ENCODE results near the gene COG2. TPM values are rescaled to one million over a fixed set of nuclear protein-coding genes. Genes with fewer than 3 reads are reported as not detected.

The COG2 gene
- total RNA-seq, 2 donors from 2014 or later = 22.9 to 31.0 TPM

- peaks cover 16 to 31% of the 10 kb centered on the region in 2 donors for H3K4me1 ChIP-seq (ENCODE audit: control insufficient read depth in 1 of 2, low read depth in 2 of 2)
- no peaks in the 10 kb centered on the region for H3K36me3 ChIP-seq
- TF ChIP-seq, protein P1, sequence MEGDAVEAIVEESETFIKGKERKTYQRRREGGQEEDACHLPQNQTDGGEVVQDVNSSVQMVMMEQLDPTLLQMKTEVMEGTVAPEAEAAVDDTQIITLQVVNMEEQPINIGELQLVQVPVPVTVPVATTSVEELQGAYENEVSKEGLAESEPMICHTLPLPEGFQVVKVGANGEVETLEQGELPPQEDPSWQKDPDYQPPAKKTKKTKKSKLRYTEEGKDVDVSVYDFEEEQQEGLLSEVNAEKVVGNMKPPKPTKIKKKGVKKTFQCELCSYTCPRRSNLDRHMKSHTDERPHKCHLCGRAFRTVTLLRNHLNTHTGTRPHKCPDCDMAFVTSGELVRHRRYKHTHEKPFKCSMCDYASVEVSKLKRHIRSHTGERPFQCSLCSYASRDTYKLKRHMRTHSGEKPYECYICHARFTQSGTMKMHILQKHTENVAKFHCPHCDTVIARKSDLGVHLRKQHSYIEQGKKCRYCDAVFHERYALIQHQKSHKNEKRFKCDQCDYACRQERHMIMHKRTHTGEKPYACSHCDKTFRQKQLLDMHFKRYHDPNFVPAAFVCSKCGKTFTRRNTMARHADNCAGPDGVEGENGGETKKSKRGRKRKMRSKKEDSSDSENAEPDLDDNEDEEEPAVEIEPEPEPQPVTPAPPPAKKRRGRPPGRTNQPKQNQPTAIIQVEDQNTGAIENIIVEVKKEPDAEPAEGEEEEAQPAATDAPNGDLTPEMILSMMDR (IDR thresholded peaks at IDR 0.05) = no peak
- peak overlapping the region; percentile 76 for H3K4me3 ChIP-seq
- ATAC-seq (ENCODE audit: insufficient number of reproducible peaks, low FRiP score, low read depth) (no peak), DNase-seq (ENCODE audit: low spot score) (no peak)
- H3K27ac ChIP-seq = no peak overlapping the region
- H3K9me3 ChIP-seq = no peaks in the 10 kb centered on the region
- no peaks in the 10 kb centered on the region for H3K27me3 ChIP-seq (replicated peaks; ENCODE audit: insufficient read depth)
Observed at GRCh38 chr1:230643908-230644307, 1.6 kb downstream of the COG2 start.

DNA sequence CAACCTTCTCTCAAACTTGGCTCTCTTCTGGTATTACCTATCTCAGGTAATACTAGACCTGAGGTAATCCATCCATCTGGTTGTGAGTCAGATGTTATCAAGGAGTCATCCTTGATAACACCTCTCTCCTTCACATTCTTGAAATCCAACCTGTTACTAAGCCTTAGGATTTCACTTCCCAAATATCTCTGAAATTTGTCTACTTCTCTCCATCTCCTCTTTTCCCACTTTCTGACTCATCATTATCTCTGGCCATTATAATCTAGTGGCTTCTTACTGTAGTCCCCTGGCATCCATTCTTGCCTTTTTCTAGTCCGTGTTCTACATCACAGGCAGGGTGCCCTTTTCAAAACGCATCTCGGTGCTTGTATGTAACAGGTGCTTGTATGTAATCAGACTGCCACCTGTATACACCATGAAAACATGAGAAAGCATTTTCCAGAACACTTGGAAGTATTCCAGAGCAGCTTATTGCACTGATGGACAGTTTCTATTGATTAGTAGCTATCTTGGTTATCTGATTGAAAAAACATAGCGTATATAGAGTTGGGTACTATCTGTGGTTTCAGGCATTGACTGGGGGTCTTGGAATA lies 4.5 kb downstream of the COG2 start:
- no peaks in the 10 kb centered on the region for H3K27me3 ChIP-seq (replicated peaks; ENCODE audit: insufficient read depth)
- DNase-seq (ENCODE audit: low spot score) = no peak
- no peak overlapping the region for H3K4me3 ChIP-seq
- H3K4me1 ChIP-seq (ENCODE audit: control insufficient read depth in 1 of 2, low read depth in 2 of 2) = peaks cover 16 to 29% of the 10 kb centered on the region in 2 donors
- ATAC-seq (ENCODE audit: insufficient number of reproducible peaks, low FRiP score, low read depth) = no peak
- no peaks in the 10 kb centered on the region for H3K9me3 ChIP-seq
- TF ChIP-seq, protein P1 (IDR thresholded peaks at IDR 0.05) = no peak
- H3K36me3 ChIP-seq = no peaks in the 10 kb centered on the region
- H3K27ac ChIP-seq = no peak overlapping the region

GRCh38 chr1:230647321-230647720 lies 5.0 kb downstream of the COG2 start:
- Histone ChIP-seq H3K27ac (no peak overlapping the region), H3K27me3 (replicated peaks; ENCODE audit: insufficient read depth) (no peaks in the 10 kb centered on the region), H3K9me3 (no peaks in the 10 kb centered on the region), H3K36me3 (no peaks in the 10 kb centered on the region), H3K4me3 (no peak overlapping the region), H3K4me1 (ENCODE audit: control insufficient read depth in 1 of 2, low read depth in 2 of 2) (peaks cover 16 to 26% of the 10 kb centered on the region in 2 donors)
- ATAC-seq (ENCODE audit: insufficient number of reproducible peaks, low FRiP score, low read depth) (no peak), DNase-seq (ENCODE audit: low spot score) (no peak)
- TF ChIP-seq, protein P1 (IDR thresholded peaks at IDR 0.05) = no peak

- DNase-seq (ENCODE audit: low spot score) = no peak
- H3K36me3 ChIP-seq = no peaks in the 10 kb centered on the region
- H3K27me3 ChIP-seq (replicated peaks; ENCODE audit: insufficient read depth) = no peaks in the 10 kb centered on the region
- TF ChIP-seq, protein P1 (IDR thresholded peaks at IDR 0.05) = no peak
- H3K9me3 ChIP-seq = no peaks in the 10 kb centered on the region
- no peak overlapping the region for H3K4me3 ChIP-seq
- no peak for ATAC-seq (ENCODE audit: insufficient number of reproducible peaks, low FRiP score, low read depth)
- H3K27ac ChIP-seq = no peak overlapping the region
- peaks cover 16 to 22% of the 10 kb centered on the region in 2 donors for H3K4me1 ChIP-seq (ENCODE audit: control insufficient read depth in 1 of 2, low read depth in 2 of 2)
Observed at GRCh38 chr1:230648114-230648513, 5.8 kb downstream of the COG2 start.

DNA sequence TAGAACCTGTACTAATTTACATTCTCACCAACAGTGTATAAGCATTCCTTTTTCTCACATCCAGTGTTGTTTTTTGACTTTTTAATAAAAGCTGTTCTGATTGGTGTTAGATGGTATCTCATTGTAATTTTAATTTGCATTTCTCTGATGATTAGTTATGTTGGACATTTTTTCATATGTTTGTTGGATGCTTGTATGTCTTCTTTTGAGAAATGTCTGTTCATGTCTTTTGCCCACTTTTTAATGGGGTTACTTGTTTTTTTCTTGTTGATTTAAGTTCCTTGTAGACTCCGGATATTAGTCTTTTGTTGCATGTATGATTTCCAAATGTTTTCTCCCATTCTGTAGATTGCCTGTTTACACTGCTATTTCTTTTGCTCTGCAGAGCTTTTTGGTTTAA lies 8.0 kb downstream of the COG2 start:
- Histone ChIP-seq H3K27ac (no peak overlapping the region), H3K4me3 (no peak overlapping the region), H3K9me3 (no peaks in the 10 kb centered on the region), H3K27me3 (replicated peaks; ENCODE audit: insufficient read depth) (no peaks in the 10 kb centered on the region), H3K4me1 (ENCODE audit: control insufficient read depth in 1 of 2, low read depth in 2 of 2) (peaks cover 0 to under 1% of the 10 kb centered on the region in 2 donors), H3K36me3 (no peaks in the 10 kb centered on the region)
- TF ChIP-seq, protein P1 (IDR thresholded peaks at IDR 0.05) = no peak
- DNase-seq (ENCODE audit: low spot score) = no peak
- ATAC-seq (ENCODE audit: insufficient number of reproducible peaks, low FRiP score, low read depth) = no peak
